Mucosa of descending colon (tissue), 3 donors: ENCODE results near the gene PRKG1. TPM values are rescaled to one million over a fixed set of nuclear protein-coding genes. Genes with fewer than 3 reads are reported as not detected.

Source experiments
- ATAC-seq: fragments of 200-7000 bp; cut with Tn5 transposase; one replicate; pipeline ENCODE4 v1.9.1; 2020; ENCODE audit warnings: mild to moderate bottlenecking, moderate library complexity
- DNase-seq, 3 donors: peaks; one replicate each; pipeline ENCODE4 v3.0.0-alpha.2; 2020
- H3K36me3 ChIP-seq: fragments of 200-600 bp; one replicate; pipeline ENCODE4 v1.8.0; 2021; ENCODE audit warnings: low read depth, mild to moderate bottlenecking
- H3K4me1 ChIP-seq: fragments of 200-600 bp; one replicate; pipeline ENCODE4 v1.8.0; 2021; ENCODE audit warnings: low read depth, mild to moderate bottlenecking
- H3K4me3 ChIP-seq: fragments of 200-600 bp; one replicate; pipeline ENCODE4 v1.8.0; 2021; ENCODE audit warnings: mild to moderate bottlenecking
- H3K9me3 ChIP-seq: fragments of 200-600 bp; one replicate; pipeline ENCODE4 v1.8.0; 2021; ENCODE audit warnings: mild to moderate bottlenecking
- CTCF ChIP-seq: fragments of 200-600 bp; IDR thresholded peaks from one replicate; pipeline ENCODE4 v1.8.0; 2022; ENCODE audit warnings: antibody characterized with exemption, mild to moderate bottlenecking
- intact Hi-C, 2 donors: fragments of 100-400 bp; cut with DNase I in 1 of 2; cut with micrococcal nuclease in 1 of 2; formaldehyde crosslinking; loops; one replicate each; pipeline versions ENCODE4 v1.11.0 to v1.11.1; 2022; cut with DNase I, micrococcal nuclease
- total RNA-seq, 3 donors: library from RNA; stranded (reverse); fragmentation: NEBNext Ultra II Directional in 2 of 3; extraction: Animal tissue kit (Norgen Biotek cat#: 25700) in 2 of 3; gene quantifications; one replicate each; pipeline versions ENCODE4 v1.2.1 to v1.2.4, GENCODE V29; 2021 to 2023
- donor health status: DM: no; HTN: no; CAD: no; lungs with moderate emphysema.
- donor health status: DM: no; HTN: no; CAD: no.
- donor health status: DM: no; HTN: yes; CAD: no.

PRKG1 gene
- total RNA-seq, 3 donors from 2014 or later = 17.1 to 55.6 (median 21.1) TPM

GRCh38 chr10:52098130-52098529, 1023.8 kb downstream of the PRKG1 start:
- no peak for ATAC-seq
- H3K36me3 ChIP-seq = no peaks in the 10 kb centered on the region

GRCh38 chr10:52099026-52099600, 1024.8 kb downstream of the PRKG1 start:
- no peak for DNase-seq
- TF ChIP-seq CTCF = no peak
- H3K4me1 ChIP-seq = no peaks in the 10 kb centered on the region
- intact Hi-C loops = no loop called here
- no peak for ATAC-seq
- H3K36me3 ChIP-seq = no peaks in the 10 kb centered on the region
- H3K9me3 ChIP-seq = no peaks in the 10 kb centered on the region
- no peak overlapping the region for H3K4me3 ChIP-seq

More at GRCh38 chr10:52098130-52098529, 1023.8 kb downstream of the PRKG1 start:
- no peak for TF ChIP-seq CTCF
- Histone ChIP-seq H3K4me3 (no peak overlapping the region), H3K9me3 (no peaks in the 10 kb centered on the region), H3K4me1 (no peaks in the 10 kb centered on the region)
- no peak for DNase-seq
- intact Hi-C loops = no loop called here

GRCh38 chr10:52100011-52100547, 1025.8 kb downstream of the PRKG1 start:
- ATAC-seq = no peak
- no peak for DNase-seq
- Histone ChIP-seq H3K4me1 (no peaks in the 10 kb centered on the region), H3K36me3 (no peaks in the 10 kb centered on the region), H3K4me3 (no peak overlapping the region), H3K9me3 (no peaks in the 10 kb centered on the region)
- TF ChIP-seq CTCF = no peak
- intact Hi-C loops = no loop called here

GRCh38 chr10:52105301-52105700, 1031.0 kb downstream of the PRKG1 start:
- TF ChIP-seq CTCF = no peak
- Histone ChIP-seq H3K9me3 (no peaks in the 10 kb centered on the region), H3K4me3 (no peak overlapping the region), H3K36me3 (no peaks in the 10 kb centered on the region), H3K4me1 (no peaks in the 10 kb centered on the region)
- DNase-seq (no peak), ATAC-seq (no peak)
- intact Hi-C loops = no loop called here

- no peaks in the 10 kb centered on the region for H3K9me3 ChIP-seq
- intact Hi-C loops = no loop called here
- no peak for TF ChIP-seq CTCF
- no peak overlapping the region for H3K4me3 ChIP-seq
- DNase-seq = no peak
- ATAC-seq = no peak
- H3K36me3 ChIP-seq = no peaks in the 10 kb centered on the region
- H3K4me1 ChIP-seq = no peaks in the 10 kb centered on the region
Observed at GRCh38 chr10:52106011-52106410, 1031.7 kb downstream of the PRKG1 start.
